GM19463 (cell line): ENCODE results near the gene YIF1A.
A peak's percentile ranks its signal among the peaks of the same experiment; 100 is the strongest.

Source experiments
- ATAC-seq: cut with Tn5 transposase; IDR thresholded peaks from one replicate; pipeline ENCODE4 v1.9.1; 2021; ENCODE audit warnings: mild to moderate bottlenecking, moderate library complexity; ENCODE audit not compliant: unreplicated experiment

YIF1A gene, protein sequence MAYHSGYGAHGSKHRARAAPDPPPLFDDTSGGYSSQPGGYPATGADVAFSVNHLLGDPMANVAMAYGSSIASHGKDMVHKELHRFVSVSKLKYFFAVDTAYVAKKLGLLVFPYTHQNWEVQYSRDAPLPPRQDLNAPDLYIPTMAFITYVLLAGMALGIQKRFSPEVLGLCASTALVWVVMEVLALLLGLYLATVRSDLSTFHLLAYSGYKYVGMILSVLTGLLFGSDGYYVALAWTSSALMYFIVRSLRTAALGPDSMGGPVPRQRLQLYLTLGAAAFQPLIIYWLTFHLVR

DNA sequence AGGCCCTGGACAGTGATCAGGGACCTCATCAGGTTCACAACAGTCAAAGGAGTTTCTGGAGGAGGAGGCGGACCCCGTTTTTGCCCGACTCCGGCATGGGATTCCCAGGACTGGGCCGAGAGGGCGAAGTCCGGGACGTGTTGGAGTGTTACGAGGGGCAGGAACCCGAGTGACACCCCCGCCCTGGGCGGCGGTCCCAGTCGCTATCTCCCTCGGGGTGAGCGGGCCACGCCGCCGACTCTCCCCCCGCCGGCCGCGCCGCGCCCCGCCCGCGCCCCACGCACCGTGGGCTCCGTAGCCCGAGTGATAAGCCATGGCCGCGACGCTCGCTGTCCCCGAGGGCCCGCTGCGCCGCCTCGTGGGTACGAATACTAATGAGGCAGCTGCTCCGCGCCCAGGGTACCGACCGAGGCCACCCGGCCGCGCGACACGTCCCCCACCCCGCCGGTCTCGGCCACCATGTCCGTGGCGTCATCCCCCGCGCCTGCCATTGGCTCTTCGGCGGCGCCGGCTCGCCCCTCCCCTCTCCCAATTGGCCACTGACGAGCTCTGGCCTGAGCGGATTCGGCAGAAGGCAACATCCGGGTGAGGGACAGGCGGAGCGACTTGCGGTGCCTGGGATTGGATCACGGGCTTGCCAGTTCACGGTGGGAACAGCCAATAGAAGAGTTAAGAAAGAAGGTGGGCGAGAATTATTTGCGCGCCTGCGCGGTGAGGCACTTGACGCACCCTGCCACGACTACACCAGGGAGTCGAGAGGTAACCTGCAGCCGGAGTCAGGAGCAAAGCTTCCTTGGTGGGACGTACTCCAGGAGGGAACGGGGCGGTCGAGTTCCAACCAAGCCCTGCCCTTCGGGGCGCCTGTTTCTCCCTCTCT is at the start of gene YIF1A:
YIF1A (minus strand) TSS at position 473 of the 877 bp plus-strand sequence; CDS start at position 315, 158 bp downstream.
- peak; percentile 90 for ATAC-seq

DNA sequence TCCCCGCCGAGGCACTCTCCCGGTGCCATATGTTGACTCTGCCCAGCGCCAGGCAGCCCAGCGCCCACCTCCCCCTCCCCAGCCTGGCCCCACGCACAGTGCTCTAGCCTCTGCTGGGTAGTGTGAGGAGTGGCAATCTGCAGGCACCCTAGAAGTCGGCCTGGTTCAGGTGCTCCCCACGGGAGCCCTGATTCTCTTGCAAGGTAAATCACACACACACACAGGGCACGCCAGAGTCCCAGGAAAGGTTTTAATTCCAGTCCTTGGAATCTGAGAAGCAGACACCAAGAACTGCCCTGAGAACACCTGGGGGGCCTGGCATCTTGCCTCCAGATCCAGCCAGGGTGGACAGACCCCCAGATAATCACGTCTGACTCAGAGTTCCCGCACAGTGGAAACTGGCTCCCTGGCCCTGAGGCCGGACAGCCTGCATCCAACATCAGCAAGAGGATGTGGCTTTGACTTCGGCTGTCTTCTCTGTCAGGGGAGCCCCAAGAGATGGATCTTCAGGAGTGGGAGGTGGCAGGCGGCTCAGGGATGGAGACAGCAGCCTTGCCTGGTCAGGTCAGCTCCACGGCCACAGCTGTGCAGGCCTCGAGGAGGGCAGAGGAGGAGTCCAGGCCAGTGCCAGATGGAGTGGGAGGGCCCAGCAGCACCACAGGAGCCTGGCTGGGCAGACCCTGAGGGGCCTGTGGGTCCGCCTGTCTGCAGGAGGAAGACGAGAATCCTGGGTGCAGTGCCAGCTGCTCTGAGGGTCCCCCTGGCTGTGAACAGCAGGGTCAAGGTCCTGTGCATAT is 48.4 kb upstream of the YIF1A start:
- ATAC-seq, result no peak

DNA sequence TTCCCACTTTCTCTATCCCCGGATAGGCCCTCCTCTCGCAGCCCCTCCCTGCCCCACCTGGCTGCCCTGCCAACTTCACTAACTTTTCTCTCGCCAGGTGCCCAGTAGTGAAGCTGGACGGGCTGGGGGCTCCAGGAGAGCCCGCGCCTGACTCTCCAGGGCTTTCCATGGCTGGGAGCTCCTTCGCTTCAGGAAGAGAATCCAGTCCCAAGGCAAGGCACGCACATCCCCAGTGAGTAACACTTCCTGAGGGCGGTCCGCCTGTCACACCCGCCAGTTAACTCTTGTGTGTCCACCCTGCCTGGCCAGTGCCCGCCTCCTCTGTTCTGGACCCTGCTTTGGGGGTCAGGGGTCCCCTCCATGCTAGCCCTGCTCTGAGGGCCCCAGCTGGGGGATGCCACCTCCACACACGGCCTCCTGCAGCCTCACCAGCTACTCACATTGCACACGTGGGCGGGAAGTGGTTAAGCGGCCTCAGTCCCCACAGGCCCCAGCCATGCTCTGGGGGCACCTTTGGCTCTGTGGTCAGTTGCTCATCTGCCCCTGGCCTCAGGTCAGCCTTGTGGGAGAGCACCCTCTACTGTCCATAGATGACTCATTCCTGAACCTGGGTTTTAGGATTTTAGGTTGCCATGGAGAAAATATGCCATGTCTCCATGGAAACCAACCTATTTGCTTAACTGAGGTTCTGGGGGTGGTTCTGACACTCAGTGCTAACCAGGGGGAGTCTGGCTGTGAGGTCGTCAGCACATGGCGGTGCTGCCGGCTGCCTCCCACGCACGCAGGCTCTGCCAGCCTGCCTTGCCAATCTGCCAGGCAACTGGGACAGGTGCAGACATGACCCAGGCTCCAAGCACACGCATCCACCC is 47.5 kb upstream of the YIF1A start, which contains the start of gene RIN1:
RIN1 (minus strand) TSS at position 201 of the 869 bp plus-strand sequence; CDS start at position 169, 32 bp downstream.
- ATAC-seq, result peak; percentile 90

DNA sequence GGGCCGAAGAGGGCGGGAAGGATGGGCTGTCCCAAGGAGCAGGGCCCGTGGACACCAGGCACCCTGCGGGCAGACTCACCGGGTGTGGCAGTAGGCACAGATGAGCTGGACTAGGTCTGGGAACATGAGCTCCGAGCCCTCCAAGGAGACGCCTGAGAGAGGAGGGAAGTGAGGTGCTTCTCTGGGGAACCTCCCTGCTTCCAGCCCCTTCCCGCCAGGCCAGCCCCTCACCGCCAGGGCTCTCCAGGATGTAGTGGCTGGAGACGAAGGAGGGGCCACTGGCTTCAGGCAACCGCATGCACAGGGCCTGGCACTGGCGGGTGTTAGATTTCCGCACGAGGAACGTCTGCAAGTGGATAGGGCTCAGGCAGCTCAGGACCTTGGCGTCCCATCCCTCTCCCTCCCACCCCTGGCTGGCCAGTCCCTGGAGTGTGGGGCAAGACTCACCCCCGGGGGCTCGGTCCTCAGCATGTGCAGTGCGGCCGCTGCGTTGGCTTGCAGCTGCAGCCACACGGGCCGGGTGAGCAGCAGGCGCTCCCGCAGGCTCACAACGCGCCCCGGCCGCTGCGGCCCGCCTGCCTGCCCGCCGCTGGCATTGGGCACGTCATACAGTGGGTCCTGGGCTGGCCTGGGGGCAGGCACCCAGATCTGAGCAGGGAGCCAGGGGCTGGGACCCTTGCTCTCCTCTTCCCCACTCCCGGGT is 46.7 kb upstream of the YIF1A start:
- ATAC-seq, result no peak

DNA sequence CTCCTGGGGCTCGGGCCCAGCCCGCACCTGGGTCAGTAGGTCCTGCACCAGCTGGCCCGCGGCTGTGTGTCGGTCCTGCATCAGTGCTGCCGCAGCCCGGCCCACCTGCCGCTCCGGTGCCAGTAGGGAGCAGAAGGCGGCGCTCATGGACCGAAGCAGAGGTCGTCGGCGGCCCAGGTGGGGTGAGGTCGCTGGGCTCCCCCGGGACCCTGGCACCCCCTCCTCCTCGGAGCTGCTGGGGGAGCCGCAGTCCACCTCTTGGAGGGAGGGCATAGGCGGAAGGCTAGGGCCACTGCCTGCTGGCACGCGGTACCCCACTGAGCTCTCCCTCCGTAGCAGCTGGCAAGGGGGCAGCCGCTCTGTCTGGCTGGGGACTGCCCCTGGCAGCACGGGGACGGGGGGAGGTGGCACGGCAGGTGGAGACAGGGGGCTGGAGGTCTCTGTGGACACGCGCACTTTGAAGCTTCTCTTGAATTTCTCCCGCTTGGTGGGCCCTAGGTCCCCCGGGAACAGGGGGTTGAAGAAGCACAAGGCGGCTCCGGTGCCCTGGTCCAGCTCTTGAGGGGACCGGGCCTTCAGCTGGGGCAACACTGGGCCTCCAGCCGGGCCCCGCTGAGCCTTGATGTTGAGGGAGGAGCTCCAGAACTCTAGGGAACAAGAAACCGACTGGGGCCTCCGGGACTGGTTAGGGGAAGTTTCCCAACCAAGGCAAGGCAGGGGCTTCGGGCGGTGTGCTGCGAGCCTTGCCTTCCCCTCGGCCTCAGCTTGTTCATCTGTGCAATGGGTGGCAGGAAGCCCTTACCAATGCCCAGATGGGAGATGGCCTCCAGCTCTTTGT is 45.9 kb upstream of the YIF1A start:
- ATAC-seq, result no peak

DNA sequence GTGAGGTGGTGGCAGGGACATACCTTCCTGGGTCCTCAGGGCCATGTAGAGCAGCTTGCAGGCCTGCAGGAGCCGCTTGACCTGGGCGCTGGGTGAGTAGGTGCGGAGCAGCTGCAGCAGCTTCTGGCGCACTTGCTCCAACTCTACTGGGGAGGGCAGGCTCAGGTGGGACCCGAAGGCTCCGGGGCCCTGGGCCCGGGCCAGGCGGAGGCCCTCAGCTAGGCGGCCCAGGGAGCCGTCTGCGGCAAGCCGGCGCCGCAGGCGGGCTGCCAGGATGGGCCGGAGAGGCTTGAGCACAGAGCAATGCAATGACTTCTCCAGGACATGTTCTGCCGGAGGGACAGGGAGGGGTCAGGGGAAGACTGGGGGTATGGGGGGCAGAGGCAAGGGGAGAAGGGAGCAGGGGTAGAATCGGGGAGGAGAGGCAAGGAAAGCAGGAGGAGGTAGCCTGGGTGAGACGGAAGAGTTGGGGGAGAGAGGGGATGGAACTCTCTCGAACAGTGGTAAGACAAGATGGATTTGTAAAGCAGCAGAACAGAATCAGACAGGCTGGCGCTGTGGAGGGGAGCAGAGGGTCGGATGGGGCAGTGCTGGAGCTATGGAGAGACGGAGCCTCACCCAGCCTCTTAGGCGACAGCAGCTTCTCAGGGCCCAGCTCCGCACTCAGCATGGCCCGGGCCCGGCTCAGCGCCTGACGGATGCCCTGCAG is 45.1 kb upstream of the YIF1A start:
- ATAC-seq, result no peak

DNA sequence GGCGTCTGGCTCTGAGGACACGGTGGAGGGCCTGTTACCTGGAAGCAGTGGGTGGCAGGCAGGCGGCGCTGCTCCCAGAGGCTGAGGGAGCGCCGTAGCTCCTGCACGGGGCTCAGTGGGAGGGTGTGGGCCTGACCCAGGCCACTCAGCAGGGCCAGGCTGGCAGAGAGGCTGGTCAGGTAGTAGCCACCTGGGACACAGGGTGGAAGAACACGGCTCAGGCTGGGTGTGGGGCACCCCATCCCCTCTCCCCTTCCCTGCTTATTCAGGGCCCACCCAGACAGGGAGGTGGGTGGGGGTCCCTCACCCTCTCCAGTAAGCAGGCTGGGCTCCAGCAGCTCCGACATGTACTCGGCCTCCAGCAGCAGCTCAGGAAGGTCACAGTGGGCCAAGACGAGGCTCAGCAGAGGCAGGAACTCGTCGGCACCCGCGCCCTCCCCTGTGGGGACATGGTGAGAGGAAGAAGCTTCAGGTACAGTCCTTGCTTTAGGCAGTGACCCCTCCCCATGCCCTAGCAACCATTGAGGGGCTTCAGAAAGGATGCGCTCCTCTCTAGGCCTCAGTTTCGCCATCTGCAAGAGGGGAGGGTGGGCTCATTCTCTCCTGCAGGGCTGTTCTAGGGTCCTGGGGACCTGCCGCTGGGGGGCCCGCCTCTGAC is 44.4 kb upstream of the YIF1A start:
- no peak for ATAC-seq

DNA sequence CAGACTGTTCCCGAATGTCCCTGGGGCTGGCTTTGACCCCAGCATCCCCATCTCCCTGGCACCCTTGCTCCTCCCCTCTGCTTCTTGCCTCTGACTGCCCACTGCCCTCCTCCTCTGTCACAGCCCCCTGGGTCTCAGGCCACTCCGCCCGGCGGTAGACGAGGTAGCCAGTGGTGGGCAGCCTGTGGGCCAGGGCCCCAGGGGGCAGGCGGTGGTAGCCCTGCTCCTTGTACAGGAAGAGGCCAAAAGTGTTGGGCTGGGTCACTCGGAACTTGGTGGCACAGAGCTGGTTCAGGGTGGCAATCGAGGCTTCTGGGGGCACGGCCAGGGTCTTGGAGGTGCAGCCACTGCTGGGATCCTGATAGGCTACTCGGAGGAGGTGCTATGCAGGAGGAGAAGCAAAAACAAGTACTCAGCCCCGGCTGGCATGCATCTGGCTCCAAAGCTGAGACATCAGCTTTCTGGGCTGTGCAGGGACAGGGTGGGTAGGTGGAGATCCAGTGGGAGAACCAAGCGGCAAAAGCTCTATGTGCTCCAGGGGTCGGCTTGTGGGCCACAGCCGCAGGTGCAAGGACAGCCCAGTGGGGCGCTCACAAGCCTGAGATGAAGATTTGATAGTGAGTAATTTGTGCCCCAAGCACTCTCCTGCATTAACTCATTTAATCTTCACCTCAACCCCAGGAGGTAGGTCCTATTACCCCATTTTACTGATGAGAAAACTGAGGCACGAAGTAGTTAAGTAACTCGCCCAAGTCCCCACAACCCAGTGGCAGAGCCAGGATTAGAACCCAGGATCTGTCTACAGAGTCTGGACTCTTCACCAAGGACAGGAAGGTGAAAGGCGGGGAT is 43.7 kb upstream of the YIF1A start:
- ATAC-seq, result no peak

DNA sequence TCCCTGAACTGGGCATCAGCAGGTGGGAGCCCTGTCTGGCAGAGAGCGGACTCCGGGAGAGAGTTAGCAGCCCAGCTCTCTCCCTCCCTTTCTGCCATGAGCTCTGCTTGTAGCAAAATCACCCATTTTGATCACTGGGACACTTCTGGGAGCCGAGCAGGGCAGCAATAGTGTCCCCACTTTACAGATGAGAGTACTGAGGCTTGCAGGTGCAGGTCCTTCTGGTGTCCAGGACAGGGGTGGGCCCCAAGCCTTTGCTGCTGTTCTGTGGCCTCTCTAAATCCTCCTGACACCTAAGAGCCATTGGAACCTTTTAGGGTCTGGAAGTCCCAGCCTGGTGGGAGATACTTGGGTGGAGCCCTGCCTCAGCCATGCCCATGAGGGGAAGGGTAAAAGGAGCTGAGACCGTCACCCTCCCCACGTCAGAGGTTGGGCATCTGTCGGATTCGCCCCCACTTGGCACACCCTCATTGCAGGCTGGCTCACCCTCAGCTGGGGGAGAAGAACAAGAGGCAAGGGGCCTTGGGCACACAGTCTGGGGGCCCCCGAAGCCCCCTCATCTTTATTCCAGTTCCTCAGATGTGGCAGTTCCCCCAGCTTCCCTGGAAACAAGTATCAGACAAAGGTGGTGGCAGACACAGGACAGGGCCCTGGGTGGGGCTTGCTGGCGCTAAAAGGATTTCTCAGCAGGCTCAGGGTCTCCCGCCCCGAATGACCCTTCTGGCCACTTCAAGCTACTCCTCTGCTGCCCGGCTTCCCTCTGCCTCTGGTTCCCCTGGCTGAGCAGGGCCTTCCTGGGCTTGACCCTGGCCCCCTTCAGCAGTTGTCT is 42.8 kb upstream of the YIF1A start:
- ATAC-seq, result no peak

DNA sequence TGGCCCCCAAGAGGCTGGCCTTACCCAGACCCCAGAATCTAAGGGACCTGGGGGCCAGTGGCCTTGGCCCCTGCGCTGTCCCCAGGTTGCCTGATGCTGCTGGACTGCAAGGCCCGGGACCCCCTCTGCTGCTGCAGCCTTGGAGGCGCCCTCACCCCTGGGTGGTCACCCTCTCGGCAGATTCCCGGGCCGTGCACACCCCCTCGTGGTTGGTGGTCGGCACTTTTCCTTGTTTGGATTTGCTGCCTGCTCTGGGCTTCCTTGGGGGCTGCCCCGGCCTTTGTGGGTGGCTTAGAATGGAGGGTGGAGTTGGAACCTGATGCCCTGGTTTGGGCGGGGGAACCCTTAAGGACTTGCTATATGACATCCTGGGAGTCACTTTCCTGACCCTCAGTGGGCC is 42.0 kb upstream of the YIF1A start:
- ATAC-seq, result no peak

DNA sequence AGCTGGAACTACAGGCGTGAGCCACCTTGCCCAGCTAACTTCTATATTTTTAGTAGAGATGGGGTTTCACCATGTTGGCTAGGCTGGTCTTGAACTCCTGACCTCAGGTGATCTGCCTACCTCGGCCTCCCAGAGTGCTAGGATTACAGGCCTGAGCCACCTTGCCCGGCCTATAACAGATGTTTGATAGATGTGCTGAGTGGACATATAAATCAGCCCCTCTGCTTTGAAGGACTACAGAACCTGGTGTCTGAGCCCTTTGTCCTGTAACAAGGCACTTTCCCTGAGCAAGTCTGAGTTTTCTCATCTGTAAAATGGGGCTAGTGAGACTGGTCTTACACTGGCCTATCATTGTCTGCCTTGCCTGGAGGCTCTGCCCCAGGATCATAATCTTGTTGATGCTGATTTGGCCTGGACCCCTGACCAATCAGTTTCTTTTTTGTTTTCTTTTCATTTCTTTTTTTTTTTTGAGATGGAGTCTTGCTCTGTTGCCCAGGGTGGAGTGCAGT is 40.3 kb upstream of the YIF1A start:
- no peak for ATAC-seq

DNA sequence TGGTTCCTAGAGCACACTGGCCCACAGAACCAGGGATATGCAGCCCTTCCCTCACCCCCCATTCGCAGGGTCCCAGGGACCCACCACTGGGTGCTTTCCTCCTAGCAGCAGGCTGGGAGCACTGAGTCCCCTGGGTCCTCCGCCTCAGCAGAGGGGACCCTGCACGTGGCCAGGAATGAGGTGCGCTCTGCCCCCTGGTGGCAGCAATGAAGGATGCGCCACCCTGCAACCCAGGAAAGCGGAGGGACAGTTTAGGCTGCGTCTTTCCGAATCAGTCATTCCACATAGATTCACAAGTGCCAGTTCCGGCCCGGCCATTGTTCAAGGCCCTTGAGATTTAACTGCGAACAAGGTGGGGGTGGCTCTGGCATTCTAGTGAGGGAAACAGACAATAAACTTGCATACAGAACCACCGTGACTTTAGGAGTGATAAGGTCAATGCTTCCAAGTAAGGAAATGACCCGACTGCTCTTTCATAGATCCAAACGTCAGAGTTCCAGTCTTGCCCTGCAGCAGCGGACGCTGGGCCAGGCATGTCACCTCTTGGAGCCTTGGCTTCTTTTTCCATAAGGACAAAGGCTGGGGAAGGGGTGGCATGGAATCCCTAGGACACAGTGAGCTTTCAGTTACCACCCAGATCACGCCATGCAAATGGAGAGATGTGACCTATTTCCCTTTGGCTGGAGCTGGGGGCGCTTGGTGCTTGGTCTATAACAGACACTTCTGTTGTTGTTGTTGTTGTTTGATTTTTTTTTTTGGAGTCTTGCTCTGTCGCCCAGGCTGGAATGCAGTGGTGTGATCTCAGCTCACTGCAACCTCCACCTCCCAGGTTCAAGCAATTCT is 39.6 kb upstream of the YIF1A start:
- ATAC-seq, result peak; percentile 68

DNA sequence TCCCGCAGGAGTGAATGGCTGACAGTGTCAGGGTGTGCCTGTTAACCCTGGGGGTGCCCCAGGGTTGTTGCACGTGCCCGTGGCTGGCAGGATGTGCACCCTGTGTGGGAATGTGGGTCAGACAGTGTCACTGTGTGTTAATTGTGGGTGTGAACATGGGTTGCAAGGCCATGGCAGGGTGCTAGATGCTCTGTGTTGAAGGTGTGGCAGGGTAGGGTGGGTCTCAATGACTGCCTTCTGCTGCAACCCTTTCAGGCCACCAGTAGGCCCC is 39.0 kb upstream of the YIF1A start:
- ATAC-seq, result no peak

DNA sequence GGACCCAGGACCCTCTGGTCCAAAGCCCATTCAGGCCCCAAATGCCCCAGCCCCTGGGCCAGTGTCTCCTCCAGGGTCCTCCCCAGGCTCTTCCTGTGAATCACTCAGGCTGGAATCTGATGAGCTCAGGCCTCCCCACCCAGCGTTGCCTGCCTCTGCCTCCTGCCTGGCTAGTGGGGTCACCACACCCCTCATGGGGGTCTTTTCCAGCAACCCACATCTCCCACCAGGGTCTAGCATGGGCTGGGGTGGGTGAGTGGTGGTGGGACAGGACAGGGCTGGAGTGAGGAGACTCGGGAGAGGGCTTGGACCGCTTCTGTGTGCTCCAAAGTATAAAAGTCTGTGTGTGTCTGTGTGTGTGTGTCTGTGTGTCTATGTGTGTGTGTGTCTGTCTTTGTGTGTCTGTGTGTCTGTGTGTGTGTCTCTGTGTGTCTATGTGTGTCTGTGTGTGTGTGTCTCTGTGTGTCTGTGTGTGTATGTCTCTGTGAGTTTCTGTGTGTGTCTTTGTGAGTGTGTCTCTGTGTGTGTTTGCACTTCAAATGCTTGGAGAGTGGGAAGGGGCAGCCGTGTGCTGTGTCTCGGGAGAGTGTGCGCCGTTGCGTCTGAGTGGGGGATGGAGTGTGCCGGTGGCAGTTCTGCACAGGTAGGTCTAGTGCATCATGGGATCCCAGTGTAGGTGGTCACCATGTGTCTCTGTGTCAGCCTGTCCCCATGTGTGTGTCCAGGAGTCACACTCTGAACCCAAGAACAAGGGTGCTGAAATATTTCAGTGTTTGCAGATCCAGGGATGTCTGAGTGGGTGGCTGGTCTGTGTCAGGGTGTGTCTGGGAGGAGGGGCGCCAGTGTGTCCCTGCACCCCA is 38.5 kb upstream of the YIF1A start:
- no peak for ATAC-seq
